Neural crest cell (in vitro differentiated cells): Measurements from ENCODE around the gene TAX1BP1. TPM values are rescaled to one million over a fixed set of nuclear protein-coding genes. Genes with fewer than 3 reads are reported as not detected.

Experiments used
- DNase-seq: peaks from one replicate; pipeline ENCODE4 v3.0.0; 2021; ENCODE audit warnings: low read depth, mixed read lengths, low spot score
- H3K27ac Mint-ChIP-seq: one replicate; pipeline ENCODE4 v1.8.0; 2021; ENCODE audit warnings: mild to moderate bottlenecking, mixed read lengths; ENCODE audit not compliant: unreplicated experiment
- H3K27me3 Mint-ChIP-seq: 2 replicates; pipeline ENCODE4 v1.8.0; 2021; ENCODE audit warnings: low read depth, mild to moderate bottlenecking, mixed read lengths
- H3K36me3 Mint-ChIP-seq: 2 replicates; pipeline ENCODE4 v1.8.0; 2021; ENCODE audit warnings: low read depth, mild to moderate bottlenecking, mixed read lengths
- H3K4me1 Mint-ChIP-seq: 2 replicates; pipeline ENCODE4 v1.8.0; 2021; ENCODE audit warnings: mixed read lengths
- H3K4me3 Mint-ChIP-seq: one replicate; pipeline ENCODE4 v1.8.0; 2021; ENCODE audit warnings: mild to moderate bottlenecking, mixed read lengths
- H3K9me3 Mint-ChIP-seq: 2 replicates; pipeline ENCODE4 v1.8.0; 2021; ENCODE audit warnings: mixed read lengths
- CTCF ChIP-seq: fragments of 200-600 bp; sonication (generic); conservative IDR thresholded peaks from 2 replicates; pipeline ENCODE4 v1.5.0; 2021; ENCODE audit warnings: antibody characterized with exemption, mild to moderate bottlenecking
- total RNA-seq: library from RNA; stranded (reverse); gene quantifications from 2 replicates; pipeline ENCODE4 v1.2.1, GENCODE V29; 2021

Gene TAX1BP1
- total RNA-seq, 1 donor from 2014 or later = 47.1 TPM

- Mint-ChIP-seq H3K4me3 (no peak overlapping the region), H3K27me3 (no peaks in the 10 kb centered on the region), H3K9me3 (peaks cover 7% of the 10 kb centered on the region), H3K36me3 (no peaks in the 10 kb centered on the region), H3K4me1 (no peaks in the 10 kb centered on the region), H3K27ac (no peak overlapping the region)
- TF ChIP-seq CTCF = no peak
- DNase-seq = no peak
Measured at GRCh38 chr7:27872356-27873275, 132.7 kb downstream of the TAX1BP1 start.

GRCh38 chr7:27873981-27874957, 134.3 kb downstream of the TAX1BP1 start:
- no peak overlapping the region for H3K27ac Mint-ChIP-seq
- no peak for TF ChIP-seq CTCF
- no peak for DNase-seq
- H3K27me3 Mint-ChIP-seq = no peaks in the 10 kb centered on the region
- H3K4me3 Mint-ChIP-seq = no peak overlapping the region
- no peaks in the 10 kb centered on the region for H3K4me1 Mint-ChIP-seq
- peaks cover 7% of the 10 kb centered on the region for H3K9me3 Mint-ChIP-seq
- no peaks in the 10 kb centered on the region for H3K36me3 Mint-ChIP-seq

GRCh38 chr7:27875061-27875460, 135.1 kb downstream of the TAX1BP1 start:
- Mint-ChIP-seq H3K36me3 (no peaks in the 10 kb centered on the region), H3K27me3 (no peaks in the 10 kb centered on the region), H3K4me1 (no peaks in the 10 kb centered on the region), H3K4me3 (no peak overlapping the region), H3K9me3 (peaks cover 7% of the 10 kb centered on the region), H3K27ac (no peak overlapping the region)
- no peak for TF ChIP-seq CTCF
- no peak for DNase-seq

- Mint-ChIP-seq H3K36me3 (no peaks in the 10 kb centered on the region), H3K27ac (no peak overlapping the region), H3K9me3 (peaks cover 7% of the 10 kb centered on the region), H3K4me3 (no peak overlapping the region), H3K27me3 (no peaks in the 10 kb centered on the region), H3K4me1 (no peaks in the 10 kb centered on the region)
- DNase-seq = no peak
- no peak for TF ChIP-seq CTCF
Measured at GRCh38 chr7:27875832-27876231, 135.9 kb downstream of the TAX1BP1 start.

DNA sequence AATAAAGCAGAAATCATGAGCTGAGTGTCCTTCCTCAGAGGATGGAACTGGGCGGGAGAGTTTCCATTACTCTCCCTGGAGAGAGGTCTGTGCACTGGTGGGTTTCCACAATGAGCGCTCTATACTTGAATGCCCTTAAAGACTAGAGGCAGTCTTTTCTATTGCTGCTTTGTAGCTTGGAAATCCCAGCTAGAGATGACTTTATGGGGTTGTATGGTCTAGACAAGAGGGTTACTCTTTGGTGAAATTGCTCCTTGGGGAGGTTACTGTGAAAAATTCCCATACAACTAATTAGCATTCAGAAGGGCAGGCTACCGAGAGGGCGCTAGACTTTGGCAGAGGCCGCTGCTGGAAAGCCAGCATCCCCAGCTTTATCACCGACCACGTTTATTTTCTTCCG, 136.8 kb downstream of the TAX1BP1 start:
- no peak overlapping the region for H3K4me3 Mint-ChIP-seq
- H3K9me3 Mint-ChIP-seq = peaks cover 7% of the 10 kb centered on the region
- no peaks in the 10 kb centered on the region for H3K36me3 Mint-ChIP-seq
- H3K27me3 Mint-ChIP-seq = no peaks in the 10 kb centered on the region
- no peak for TF ChIP-seq CTCF
- no peak for DNase-seq
- no peaks in the 10 kb centered on the region for H3K4me1 Mint-ChIP-seq
- no peak overlapping the region for H3K27ac Mint-ChIP-seq
